Uterus (tissue), 4 donors: ENCODE data around the gene ASAP2. TPM values are rescaled to one million over a fixed set of nuclear protein-coding genes. Genes with fewer than 3 reads are reported as not detected.

ENCODE experiments used
- DNase-seq, 2 donors: peaks; one replicate each; pipeline ENCODE4 v3.0.0-alpha.2; 2019 to 2020
- H3K27ac ChIP-seq, 2 donors: fragments of 200-600 bp; sonication (generic); 1 replicate in 1 of 2; 2 replicates in 1 of 2; pipeline ENCODE4 v1.5.1; 2016 to 2018
- H3K27me3 ChIP-seq, 2 donors: fragments of 200-600 bp; sonication (generic); one replicate each; pipeline ENCODE4 v1.5.1; 2018 to 2019; ENCODE audit warnings: control low read depth in 1 of 2
- H3K36me3 ChIP-seq, 2 donors: fragments of 200-600 bp; sonication (generic); one replicate each; pipeline ENCODE4 v1.5.1; 2019; ENCODE audit warnings: control low read depth in 1 of 2
- H3K4me1 ChIP-seq, 2 donors: fragments of 200-600 bp; sonication (generic); one replicate each; pipeline ENCODE4 v1.5.1; 2018 to 2019; ENCODE audit warnings: control low read depth in 1 of 2
- H3K4me3 ChIP-seq, 2 donors: fragments of 200-600 bp; sonication (generic); 1 replicate in 1 of 2; 2 replicates in 1 of 2; pipeline ENCODE4 v1.5.1; 2018 to 2019; ENCODE audit warnings: mild to moderate bottlenecking in 1 of 2
- H3K9me3 ChIP-seq, 2 donors: fragments of 200-600 bp; sonication (generic); one replicate each; pipeline ENCODE4 v1.5.1; 2019; ENCODE audit warnings: control low read depth in 1 of 2
- CTCF ChIP-seq, 4 experiments: fragments of 200-600 bp in 2 of 4; fragments of 450-650 bp in 2 of 4; sonication (generic) in 2 of 4; IDR thresholded peaks; one replicate each; pipeline ENCODE4 v1.5.1; 2016 to 2019; ENCODE audit warnings: antibody characterized with exemption in 4 of 4, mild to moderate bottlenecking in 2 of 4, moderate library complexity in 1 of 4
- POLR2A ChIP-seq, 2 donors: fragments of 450-650 bp; IDR thresholded peaks; one replicate each; pipeline ENCODE4 v1.6.1; 2016; ENCODE audit warnings: antibody characterized with exemption in 2 of 2, mild to moderate bottlenecking in 1 of 2, moderate library complexity in 1 of 2
- intact Hi-C: fragments of 100-400 bp; cut with DNase I; formaldehyde crosslinking; loops from one replicate; pipeline ENCODE4 v1.15.1; 2023; ENCODE audit warnings: low total_unique reads
- total RNA-seq, 4 donors: library from RNA; depleted of rRNA in 3 of 4; stranded (reverse); fragments of >200 nt in 3 of 4; gene quantifications; one replicate each; pipeline versions ENCODE4 v1.1.0 to v1.2.4, GENCODE V29; 2014 to 2023
- donor health status: DM: yes; HTN: yes; CAD: no.

Gene ASAP2
- total RNA-seq, 4 donors from 2014 or later, result 24.3 to 55.5 (median 31.3) TPM

GRCh38 chr2:9167718-9168657 lies 38.6 kb upstream of the ASAP2 start:
- Histone ChIP-seq H3K4me3 (no peak overlapping the region), H3K27ac (no peak overlapping the region), H3K27me3 (no peaks in the 10 kb centered on the region), H3K36me3 (no peaks in the 10 kb centered on the region), H3K4me1 (peaks cover 0 to 4% of the 10 kb centered on the region in 2 donors), H3K9me3 (no peaks in the 10 kb centered on the region)
- DNase-seq, result no peak
- no peak for TF ChIP-seq CTCF (IDR thresholded peaks at IDR 0.05)
- TF ChIP-seq POLR2A (IDR thresholded peaks at IDR 0.05), result no peak
- intact Hi-C loops, result no loop called here

- intact Hi-C loops, result no loop called here
- no peaks in the 10 kb centered on the region for H3K36me3 ChIP-seq
- no peak for DNase-seq
Measured at GRCh38 chr2:9168821-9169221, 37.8 kb upstream of the ASAP2 start.

GRCh38 chr2:9169349-9170107 lies 37.1 kb upstream of the ASAP2 start:
- intact Hi-C loops, result no loop called here
- TF ChIP-seq POLR2A (IDR thresholded peaks at IDR 0.05), result no peak
- no peak for TF ChIP-seq CTCF (IDR thresholded peaks at IDR 0.05)
- no peaks in the 10 kb centered on the region for H3K4me1 ChIP-seq
- H3K36me3 ChIP-seq, result no peaks in the 10 kb centered on the region
- no peak for DNase-seq
- H3K27ac ChIP-seq, result no peak overlapping the region
- H3K4me3 ChIP-seq, result no peak overlapping the region
- no peaks in the 10 kb centered on the region for H3K9me3 ChIP-seq
- H3K27me3 ChIP-seq, result no peaks in the 10 kb centered on the region

More at GRCh38 chr2:9168821-9169221, 37.8 kb upstream of the ASAP2 start:
- no peak overlapping the region for H3K4me3 ChIP-seq
- H3K9me3 ChIP-seq, result no peaks in the 10 kb centered on the region
- TF ChIP-seq POLR2A (IDR thresholded peaks at IDR 0.05), result no peak
- no peak for TF ChIP-seq CTCF (IDR thresholded peaks at IDR 0.05)
- H3K27ac ChIP-seq, result no peak overlapping the region
- no peaks in the 10 kb centered on the region for H3K27me3 ChIP-seq
- no peaks in the 10 kb centered on the region for H3K4me1 ChIP-seq

- Histone ChIP-seq H3K9me3 (no peaks in the 10 kb centered on the region), H3K27me3 (no peaks in the 10 kb centered on the region), H3K27ac (no peak overlapping the region), H3K4me1 (no peaks in the 10 kb centered on the region), H3K36me3 (no peaks in the 10 kb centered on the region), H3K4me3 (no peak overlapping the region)
- DNase-seq, result no peak
- intact Hi-C loops, result no loop called here
- no peak for TF ChIP-seq CTCF (IDR thresholded peaks at IDR 0.05)
- TF ChIP-seq POLR2A (IDR thresholded peaks at IDR 0.05), result no peak
Measured at GRCh38 chr2:9170458-9171130, 36.0 kb upstream of the ASAP2 start.
